Hepatocyte (in vitro differentiated cells): ENCODE results near the gene SLC9A6. TPM values are rescaled to one million over a fixed set of nuclear protein-coding genes. Genes with fewer than 3 reads are reported as not detected.

Experiments used
- DNase-seq: peaks from one replicate; pipeline ENCODE4 v3.0.0-alpha.2; 2016; ENCODE audit warnings: low spot score
- H2AFZ ChIP-seq: fragments of 200-600 bp; sonication (generic); 2 replicates; pipeline ENCODE4 v1.6.0; 2016; ENCODE audit warnings: antibody characterized with exemption, mild to moderate bottlenecking
- H3K27ac ChIP-seq: fragments of 200-600 bp; sonication (generic); 2 replicates; pipeline ENCODE4 v1.5.1; 2016; ENCODE audit warnings: mild to moderate bottlenecking
- H3K27me3 ChIP-seq: fragments of 200-600 bp; sonication (generic); 2 replicates; pipeline ENCODE4 v1.6.1; 2016
- H3K36me3 ChIP-seq: fragments of 200-600 bp; sonication (generic); replicated peaks from 2 replicates; pipeline ENCODE4 v1.5.1; 2016; ENCODE audit warnings: low read depth; ENCODE audit not compliant: insufficient read depth
- H3K4me1 ChIP-seq: fragments of 200-600 bp; sonication (generic); 2 replicates; pipeline ENCODE4 v1.5.1; 2016; ENCODE audit warnings: mild to moderate bottlenecking, moderate library complexity; ENCODE audit not compliant: insufficient read depth
- H3K4me2 ChIP-seq: fragments of 200-600 bp; sonication (generic); 2 replicates; pipeline ENCODE4 v1.6.0; 2016
- H3K4me3 ChIP-seq: fragments of 200-600 bp; sonication (generic); 2 replicates; pipeline ENCODE4 v1.5.1; 2016; ENCODE audit warnings: mild to moderate bottlenecking
- H3K79me2 ChIP-seq: fragments of 200-600 bp; sonication (generic); 2 replicates; pipeline ENCODE4 v1.6.0; 2017; ENCODE audit warnings: mild to moderate bottlenecking
- H3K9me2 ChIP-seq: fragments of 200-600 bp; sonication (generic); replicated peaks from 2 replicates; pipeline ENCODE4 v1.6.0; 2017; ENCODE audit warnings: mild to moderate bottlenecking; ENCODE audit not compliant: insufficient read depth
- H3K9me3 ChIP-seq: fragments of 200-600 bp; sonication (generic); 2 replicates; pipeline ENCODE4 v1.5.1; 2016; ENCODE audit warnings: low read depth, mild to moderate bottlenecking
- H4K20me1 ChIP-seq: fragments of 200-600 bp; sonication (generic); 2 replicates; pipeline ENCODE4 v1.6.0; 2016; ENCODE audit warnings: mild to moderate bottlenecking; ENCODE audit not compliant: insufficient read depth, poor library complexity, severe bottlenecking
- CTCF ChIP-seq: fragments of 200-600 bp; sonication (generic); IDR thresholded peaks from 2 replicates; pipeline ENCODE4 v1.5.1; 2016; ENCODE audit warnings: antibody characterized with exemption, mild to moderate bottlenecking; ENCODE audit not compliant: poor library complexity
- EZH2 ChIP-seq: fragments of 200-600 bp; sonication (generic); IDR thresholded peaks from 2 replicates; pipeline ENCODE4 v1.6.1; 2016; ENCODE audit warnings: antibody characterized with exemption, mild to moderate bottlenecking, borderline replicate concordance
- EZH2phosphoT487 ChIP-seq: fragments of 200-600 bp; sonication (generic); IDR thresholded peaks from one replicate; pipeline ENCODE4 v1.6.1; 2018; ENCODE audit warnings: antibody characterized with exemption, mild to moderate bottlenecking, low read depth, moderate library complexity; ENCODE audit not compliant: unreplicated experiment, severe bottlenecking
- WGBS: methylation state at CpG from one replicate; pipeline ENCODE4 v1.1.6; 2016; ENCODE audit warnings: low lambda C conversion rate; ENCODE audit errors: missing lambda C conversion rate; 5-methylcytosine and 5-hydroxymethylcytosine counted together
- polyA plus RNA-seq: library from polyadenylated mRNA; unstranded; fragments of >200 nt; fragmentation: Nextera tagmentation; extraction: Ambion mirVana; gene quantifications from 2 replicates; pipeline ENCODE4 v1.2.1, GENCODE V29; 2016
- total RNA-seq: library from RNA; depleted of rRNA; stranded (reverse); fragments of >200 nt; gene quantifications from 2 replicates; pipeline ENCODE4 v1.2.3, GENCODE V29; 2014

Gene SLC9A6
- total and polyA plus RNA-seq, 2 experiments from 2014 or later: 9.6 to 21.6 TPM

- H3K9me3 ChIP-seq: no peaks in the 10 kb centered on the region
- peak; percentile 19 for DNase-seq
- TF ChIP-seq EZH2 (no peak), EZH2phosphoT487 (no peak), CTCF (no peak)
- peak overlapping the region; percentile 98 for H3K27ac ChIP-seq
- peaks cover 36% of the 10 kb centered on the region for H3K79me2 ChIP-seq
- peak overlapping the region; percentile 79 for H3K4me2 ChIP-seq
- H3K4me1 ChIP-seq: peaks cover 9% of the 10 kb centered on the region
- no peaks in the 10 kb centered on the region for H3K27me3 ChIP-seq
- H3K36me3 ChIP-seq: no peaks in the 10 kb centered on the region
- no peaks in the 10 kb centered on the region for H4K20me1 ChIP-seq
- 48% methylated on average over 10 of the region's 10 CpGs for WGBS
- peak overlapping the region; percentile 72 for H3K4me3 ChIP-seq
- H3K9me2 ChIP-seq: no peaks in the 10 kb centered on the region
- H2AFZ ChIP-seq: peak overlapping the region; percentile 76
Measured at GRCh38 chrX:135973025-135973547, 12.1 kb upstream of the SLC9A6 start.

DNA sequence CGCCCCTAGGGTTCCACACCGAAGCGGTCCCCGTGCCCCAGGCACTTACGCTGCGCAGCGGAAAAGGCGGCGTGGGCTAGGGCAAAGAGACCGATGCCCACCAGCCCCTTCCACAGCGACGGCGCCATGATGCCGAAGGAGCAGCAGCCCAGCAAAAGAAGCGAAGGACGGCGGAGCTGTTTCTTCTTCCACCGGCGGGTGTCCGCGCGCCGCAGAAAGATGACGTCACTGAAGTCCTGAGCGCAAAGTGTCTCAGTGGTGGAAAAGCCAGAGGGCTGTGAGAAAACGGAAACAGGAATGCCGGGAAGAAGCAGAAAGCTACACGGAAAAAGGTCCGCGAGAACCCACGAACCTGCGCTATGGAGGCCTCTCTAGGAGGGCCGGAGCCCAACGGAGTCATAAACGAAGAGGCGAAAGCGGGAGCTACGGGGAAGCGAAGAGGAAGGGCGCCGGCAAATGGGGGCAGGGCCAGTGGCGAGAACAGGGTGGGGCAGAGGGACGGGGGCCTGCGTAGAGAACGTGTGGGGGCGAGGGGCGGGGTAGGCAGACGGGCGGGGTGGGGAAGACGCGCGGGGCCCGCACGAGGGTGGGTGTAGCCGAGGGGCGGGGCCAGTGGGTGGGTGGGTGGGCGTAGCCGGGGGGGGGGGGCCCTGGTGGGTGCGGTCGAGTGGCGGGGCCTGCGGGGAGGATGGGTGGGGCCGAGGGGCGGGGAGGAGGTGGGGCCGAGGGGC is 11.5 kb upstream of the SLC9A6 start, which contains the start of gene MMGT1:
Gene MMGT1, minus strand, starts transcription at position 441 of the 731 bp plus-strand sequence. Its CDS starts 313 bp downstream, at position 128.
- Histone ChIP-seq H3K4me2 (peak within 1 kb of the TSS; percentile 79), H3K4me1 (peaks cover 9% of the 10 kb centered on the region), H3K9me3 (no peaks in the 10 kb centered on the region), H3K4me3 (peak within 1 kb of the TSS; percentile 72), H4K20me1 (no peaks in the 10 kb centered on the region), H3K27ac (peak within 1 kb of the TSS; percentile 98), H3K36me3 (no peaks in the 10 kb centered on the region), H3K27me3 (no peaks in the 10 kb centered on the region), H3K9me2 (no peaks in the 10 kb centered on the region), H2AFZ (peak within 1 kb of the TSS; percentile 76), H3K79me2 (peaks cover 36% of the 10 kb centered on the region)
- TF ChIP-seq EZH2phosphoT487 (no peak), CTCF (no peak)
- whole genome bisulfite sequencing: 57% methylated on average over 40 of the region's 65 CpGs
- DNase-seq: peak; percentile 90

GRCh38 chrX:135974279-135974856 is 10.9 kb upstream of the SLC9A6 start:
- Histone ChIP-seq H3K9me2 (no peaks in the 10 kb centered on the region), H3K4me2 (peak overlapping the region; percentile 74), H2AFZ (no peak overlapping the region), H3K4me1 (peaks cover 9% of the 10 kb centered on the region), H4K20me1 (no peaks in the 10 kb centered on the region), H3K4me3 (no peak overlapping the region), H3K27me3 (no peaks in the 10 kb centered on the region), H3K36me3 (no peaks in the 10 kb centered on the region), H3K9me3 (no peaks in the 10 kb centered on the region), H3K79me2 (peaks cover 34% of the 10 kb centered on the region), H3K27ac (peak overlapping the region; percentile 58)
- WGBS: 44% methylated on average over 8 of the region's 32 CpGs
- TF ChIP-seq EZH2phosphoT487 (no peak), CTCF (no peak), EZH2 (no peak)
- DNase-seq: peak; percentile 85
